Activated CD4-positive, alpha-beta T cell treated with anti-CD3 and anti-CD28 coated beads for 48 hours (primary cell): ENCODE data around the gene FITM2.
"Not testable (repeated sequence)": the region's sequence is repeated elsewhere in the genome, so short reads cannot be mapped to it uniquely, and the experiment has no call there.

Source experiments
- DNase-seq: peaks from one replicate; pipeline ENCODE4 v3.0.0-alpha.2; 2020

The FITM2 gene

GRCh38 chr20:44310664-44311639, at the start of gene FITM2:
FITM2 (minus strand) TSS chr20:44311202; CDS start chr20:44311148, 54 bp downstream.
- DNase-seq: peak; percentile 99

GRCh38 chr20:44360221-44360620, 49.2 kb upstream of the FITM2 start:
- no peak for DNase-seq

DNA sequence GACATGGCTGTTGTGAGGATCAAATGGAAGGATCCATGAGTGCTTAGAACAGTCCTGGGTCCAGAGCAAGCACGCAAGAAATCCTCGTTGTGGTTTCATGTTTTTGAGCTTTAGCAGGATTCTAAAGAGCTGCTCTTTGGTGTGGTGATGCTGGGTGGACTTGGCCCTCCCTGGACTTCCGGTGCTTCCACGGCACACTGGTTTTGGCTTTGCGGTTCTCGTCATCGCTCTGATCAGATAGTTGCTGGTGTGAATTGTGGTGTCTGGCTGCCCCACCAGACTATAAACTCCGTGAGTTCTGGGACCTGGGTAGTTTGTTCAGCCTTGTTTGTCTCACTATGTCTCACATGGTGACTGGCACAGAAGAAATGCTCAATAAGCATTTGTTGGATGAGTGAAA, 47.8 kb upstream of the FITM2 start:
- no peak for DNase-seq

DNA sequence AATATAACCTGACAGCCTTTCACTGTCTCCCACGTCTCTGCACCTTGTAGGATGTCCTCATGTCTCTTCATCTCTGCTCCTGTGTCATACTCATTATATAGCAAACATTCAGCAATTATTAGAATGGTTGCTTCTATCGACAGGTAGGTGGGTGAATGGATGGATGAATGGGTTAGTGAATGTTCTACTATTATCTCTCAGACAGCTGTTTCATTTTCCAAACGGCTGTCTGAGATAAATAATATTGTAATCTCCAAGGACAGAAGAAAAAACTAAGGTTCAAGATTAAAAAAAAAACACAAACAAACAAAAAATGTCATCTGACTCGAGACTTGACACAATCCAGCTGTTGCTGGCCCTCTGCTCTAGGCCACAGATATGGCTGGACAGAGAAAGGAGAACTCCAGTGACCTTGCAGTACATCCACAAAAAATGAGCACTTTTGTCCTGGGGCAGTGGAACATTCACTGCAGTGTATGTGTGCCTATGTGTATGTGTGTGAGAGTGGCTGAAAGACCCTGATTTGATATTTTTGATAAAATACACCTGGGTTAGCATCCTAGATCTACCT, 46.6 kb upstream of the FITM2 start:
- DNase-seq: no peak

GRCh38 chr20:44357020-44357419, 46.0 kb upstream of the FITM2 start:
- DNase-seq: no peak

DNA sequence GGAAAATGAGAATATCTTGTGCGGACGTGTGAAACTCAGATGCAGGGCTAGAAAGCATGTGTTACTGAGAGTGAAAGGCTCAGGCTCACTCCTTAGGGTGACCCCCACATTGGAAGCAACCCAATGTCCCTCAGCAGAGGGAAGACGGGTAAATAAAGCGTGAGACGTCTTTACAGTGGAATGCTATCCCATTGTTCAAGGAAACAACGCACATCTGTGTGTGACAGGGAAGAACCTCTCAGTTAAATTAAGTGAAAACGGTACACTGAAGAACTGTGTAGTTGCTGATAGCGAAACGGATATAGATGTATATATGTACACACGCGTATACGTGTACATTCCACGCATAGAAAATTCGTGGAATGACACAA, 45.3 kb upstream of the FITM2 start:
- no peak for DNase-seq

DNA sequence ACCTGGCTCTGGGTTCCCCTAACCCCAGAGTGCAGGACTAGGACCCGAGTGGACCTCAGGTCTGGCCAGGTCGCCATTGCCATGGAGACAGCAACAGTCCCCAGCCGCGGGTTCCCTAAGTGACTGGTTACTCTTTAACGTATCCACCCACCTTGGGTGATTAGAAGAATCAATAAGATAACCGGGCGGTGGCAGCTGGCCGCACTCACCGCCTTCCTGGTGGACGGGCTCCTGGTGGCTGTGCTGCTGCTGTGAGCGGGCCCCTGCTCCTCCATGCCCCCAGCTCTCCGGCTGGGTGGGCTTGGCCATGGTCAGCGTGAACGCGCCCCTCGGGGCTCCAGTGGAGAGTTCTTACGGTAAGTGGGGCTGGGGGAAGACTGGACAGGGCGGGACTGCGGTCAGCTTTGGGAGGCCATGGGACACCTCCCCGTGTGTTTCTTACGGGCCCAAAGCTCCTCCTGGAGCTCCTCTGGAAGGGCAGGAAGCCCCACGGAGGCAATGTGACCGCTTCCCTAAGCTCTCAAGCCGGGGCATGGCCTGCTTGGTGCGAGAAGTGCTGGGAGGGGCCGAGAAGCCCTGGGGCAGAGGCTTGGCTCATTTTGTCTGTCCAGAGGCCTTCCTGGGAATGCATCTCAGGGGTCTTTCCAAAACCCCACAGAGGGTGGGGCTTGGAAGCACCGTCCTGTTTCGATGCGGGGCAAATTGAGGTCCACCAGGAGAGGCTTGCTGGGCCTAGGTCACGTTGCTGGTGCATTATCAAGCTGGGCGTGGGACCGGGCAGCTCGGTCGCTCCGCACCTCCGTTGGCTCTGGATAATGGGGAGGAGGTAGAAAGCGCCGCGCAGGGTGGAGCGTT, 44.7 kb upstream of the FITM2 start, which contains the start of gene HNF4A:
Gene HNF4A, plus strand, starts transcription at position 202 of the 855 bp plus-strand sequence. Its CDS starts 106 bp downstream, at position 308.
- DNase-seq: no peak

- DNase-seq: no peak
These were observed 44.0 kb upstream of the FITM2 start for GRCh38 chr20:44354979-44355497.

GRCh38 chr20:44350567-44350966, 39.6 kb upstream of the FITM2 start:
- no peak for DNase-seq

GRCh38 chr20:44349349-44349748, 38.3 kb upstream of the FITM2 start:
- no peak for DNase-seq

GRCh38 chr20:44348168-44348659, 37.2 kb upstream of the FITM2 start:
- DNase-seq: no peak

GRCh38 chr20:44345941-44346340, 34.9 kb upstream of the FITM2 start:
- DNase-seq: not testable (repeated sequence)

DNA sequence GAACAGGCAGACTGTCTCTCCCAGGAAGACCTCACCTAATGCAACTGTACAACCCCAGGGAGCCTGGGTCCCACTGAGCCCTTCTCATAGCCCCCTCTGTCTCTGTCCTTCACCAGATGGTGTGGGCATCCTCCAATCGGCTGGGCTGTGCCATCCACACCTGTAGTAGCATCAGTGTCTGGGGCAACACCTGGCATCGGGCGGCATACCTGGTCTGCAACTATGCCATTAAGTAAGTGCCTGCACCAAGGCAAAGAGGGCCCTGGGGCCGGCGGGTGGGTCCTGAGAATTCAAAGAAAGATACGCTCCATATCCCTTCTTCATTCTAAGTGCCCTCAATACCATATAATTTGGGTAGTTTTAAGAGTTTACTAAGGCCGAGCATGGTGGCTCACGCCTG, 34.1 kb upstream of the FITM2 start:
- no peak for DNase-seq

DNA sequence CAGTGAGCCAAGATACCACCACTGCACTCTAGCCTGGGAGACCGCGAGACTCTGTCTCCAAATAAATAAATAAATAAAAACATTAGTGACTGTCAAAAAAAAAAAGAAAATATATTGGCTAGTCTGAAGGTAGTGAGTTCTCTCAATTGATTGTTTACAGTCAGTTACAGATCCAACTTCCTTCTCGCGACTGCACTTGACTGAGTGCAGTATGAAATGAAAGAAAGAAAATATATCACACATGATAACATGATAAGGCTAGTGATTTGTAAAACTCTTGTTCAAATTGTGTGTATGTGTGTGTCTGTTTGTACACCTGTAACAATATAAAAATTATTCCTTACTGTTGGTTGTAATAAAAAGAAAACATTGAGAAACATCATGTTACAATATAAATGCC, 33.7 kb upstream of the FITM2 start:
- no peak for DNase-seq

DNA sequence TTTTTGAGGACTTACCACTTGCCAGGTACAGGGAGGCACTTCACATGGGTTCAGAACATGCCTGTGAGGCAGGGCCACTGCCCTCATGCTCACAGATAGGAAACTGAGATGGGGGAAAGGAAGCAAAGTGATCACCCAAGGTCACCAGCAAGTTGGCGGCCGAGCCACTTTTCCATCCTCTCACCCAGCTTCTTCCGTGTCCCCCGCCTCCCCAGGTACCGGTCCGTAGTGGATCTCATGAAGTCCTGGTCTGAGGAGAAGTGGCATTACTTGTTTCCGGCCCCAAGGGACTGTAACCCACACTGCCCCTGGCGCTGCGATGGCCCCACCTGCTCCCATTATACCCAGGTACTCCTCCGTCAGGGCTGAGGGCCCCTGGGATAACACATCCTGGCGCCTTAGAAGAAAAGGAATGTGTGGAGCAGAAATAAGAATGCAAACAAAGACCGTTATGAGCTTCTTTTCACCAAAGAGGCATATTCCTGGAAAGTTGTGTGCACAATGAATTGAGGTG, 32.2 kb upstream of the FITM2 start:
- no peak for DNase-seq

DNA sequence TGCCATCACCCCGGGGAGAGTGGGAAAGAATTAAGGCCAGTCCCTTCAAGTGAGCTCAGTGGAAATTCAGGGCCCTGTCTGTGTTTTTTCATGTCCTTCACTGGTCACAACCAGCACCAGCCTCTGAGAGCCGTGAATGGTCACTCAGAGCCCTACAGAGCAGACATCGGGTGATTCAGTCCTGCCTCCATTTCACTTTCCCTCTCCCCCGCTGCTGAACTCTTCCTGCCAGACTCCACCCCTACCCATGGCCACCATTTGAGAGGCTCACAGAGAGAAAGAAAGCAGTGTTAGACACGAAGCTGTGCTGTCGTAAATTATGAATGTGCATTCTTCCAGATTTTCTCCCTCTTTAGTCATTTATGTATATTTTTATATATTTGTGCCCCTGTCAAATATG, 31.2 kb upstream of the FITM2 start:
- DNase-seq: no peak

- no peak for DNase-seq
These were observed 25.9 kb upstream of the FITM2 start, which contains the start of gene R3HDML for GRCh38 chr20:44336725-44337380. R3HDML (plus strand) TSS chr20:44337043; CDS start chr20:44337158, 115 bp downstream.

GRCh38 chr20:44336086-44336485, 25.1 kb upstream of the FITM2 start:
- no peak for DNase-seq

DNA sequence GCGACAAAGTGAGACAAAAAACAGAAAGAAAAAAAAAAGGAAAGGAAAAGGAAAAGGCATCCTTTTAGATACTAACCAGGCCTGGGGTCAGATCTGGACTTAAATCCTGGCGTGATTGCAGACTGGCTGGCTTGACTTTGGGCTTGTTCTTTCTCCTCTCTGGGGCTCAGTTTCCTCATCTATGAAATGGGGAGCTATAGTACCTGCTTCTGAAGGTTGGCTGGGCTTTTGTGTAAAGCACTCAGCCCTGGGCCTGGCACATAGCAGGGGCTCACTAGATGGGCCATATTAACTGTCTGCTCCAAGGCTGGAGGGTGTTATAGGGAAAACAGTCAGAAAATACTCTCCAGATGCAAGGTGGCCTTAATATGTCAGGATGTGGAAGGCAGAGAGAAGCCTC, 24.7 kb upstream of the FITM2 start:
- DNase-seq: no peak

- DNase-seq: no peak
These were observed 23.7 kb upstream of the FITM2 start for GRCh38 chr20:44334709-44335108.

DNA sequence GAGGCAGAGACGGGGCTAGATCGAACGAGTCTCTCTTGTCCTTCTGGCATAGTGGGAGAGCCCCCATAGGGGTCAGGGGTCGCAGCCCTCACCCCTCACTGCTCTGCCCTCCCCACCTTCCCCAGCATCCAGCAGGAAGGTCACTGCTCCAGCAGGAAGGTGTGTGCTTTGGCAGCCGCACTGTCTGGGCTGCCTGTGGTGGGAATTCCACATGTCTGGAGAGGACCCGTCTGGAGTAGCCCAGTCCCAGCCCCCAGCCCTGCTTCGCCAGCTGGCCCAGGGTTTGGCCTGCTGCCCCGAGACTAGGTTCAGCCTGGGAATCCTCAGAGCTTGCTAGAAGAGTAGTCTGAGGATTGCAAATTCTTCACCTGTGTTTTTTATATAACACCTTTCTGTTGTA, 23.3 kb upstream of the FITM2 start:
- no peak for DNase-seq

- no peak for DNase-seq
These were observed 20.2 kb upstream of the FITM2 start for GRCh38 chr20:44331201-44331600.
